Testis (tissue), 2 donors: Measurements from ENCODE around the gene KCNJ15.

Source experiments
- CTCF ChIP-seq, 3 experiments: fragments of 450-650 bp in 2 of 3; fragments of 200-600 bp in 1 of 3; sonication (generic) in 1 of 3; IDR thresholded peaks; one replicate each; pipeline ENCODE4 v1.5.1; 2016 to 2019; ENCODE audit warnings: antibody characterized with exemption in 3 of 3, mild to moderate bottlenecking in 2 of 3, moderate library complexity in 1 of 3
- POLR2A ChIP-seq: fragments of 450-650 bp; IDR thresholded peaks from one replicate; pipeline ENCODE4 v1.6.1; 2017; ENCODE audit warnings: antibody characterized with exemption, mild to moderate bottlenecking, moderate library complexity

- TF ChIP-seq CTCF (IDR thresholded peaks at IDR 0.05): no peak
- no peak for TF ChIP-seq POLR2A
These were observed 20.6 kb upstream of the KCNJ15 start for GRCh38 chr21:38236232-38236631.
